Neural cell (in vitro differentiated cells): ENCODE data around the gene DLG2. TPM values are rescaled to one million over a fixed set of nuclear protein-coding genes. Genes with fewer than 3 reads are reported as not detected.

ENCODE experiments used
- H2AFZ ChIP-seq: fragments of 200-600, 300-800 bp; sonication (generic), shearing (Covaris generic); 2 replicates; pipeline ENCODE4 v1.6.0; 2014; ENCODE audit warnings: low read depth, mild to moderate bottlenecking, antibody characterized with exemption, low read length, moderate library complexity
- H3F3A ChIP-seq: fragments of 200-600 bp; shearing (Covaris generic); 2 replicates; pipeline ENCODE4 v1.6.1; 2016; ENCODE audit warnings: mild to moderate bottlenecking, moderate library complexity, mixed read lengths, antibody characterized with exemption, low read length; ENCODE audit not compliant: insufficient read depth, poor library complexity, severe bottlenecking
- H3K27ac ChIP-seq: fragments of 200-600, 300-800 bp; sonication (generic), shearing (Covaris generic); 2 replicates; pipeline ENCODE4 v1.5.1; 2014; ENCODE audit warnings: mild to moderate bottlenecking, low read length, moderate library complexity
- H3K27me3 ChIP-seq: fragments of 300-800, 200-600 bp; sonication (generic), shearing (Covaris generic); 2 replicates; pipeline ENCODE4 v1.6.0; 2014; ENCODE audit warnings: mild to moderate bottlenecking, low read depth, low read length, moderate library complexity; ENCODE audit not compliant: insufficient read depth
- H3K36me3 ChIP-seq: fragments of 300-800, 200-600 bp; sonication (generic), shearing (Covaris generic); 2 replicates; pipeline ENCODE4 v1.5.1; 2014; ENCODE audit warnings: mild to moderate bottlenecking, antibody characterized with exemption, low read length, moderate library complexity; ENCODE audit not compliant: insufficient read depth
- H3K4me2 ChIP-seq: fragments of 300-800, 200-600 bp; sonication (generic), shearing (Covaris generic); 2 replicates; pipeline ENCODE4 v1.6.0; 2014; ENCODE audit warnings: mild to moderate bottlenecking, low read length
- H3K4me3 ChIP-seq: fragments of 300-800, 200-600 bp; sonication (generic), shearing (Covaris generic); 2 replicates; pipeline ENCODE4 v1.5.1; 2014; ENCODE audit warnings: mild to moderate bottlenecking, low read length, moderate library complexity
- H3K79me2 ChIP-seq: fragments of 200-600 bp; shearing (Covaris generic); replicated peaks from 2 replicates; pipeline ENCODE4 v1.6.0; 2014; ENCODE audit warnings: mild to moderate bottlenecking, low read length, moderate library complexity; ENCODE audit not compliant: insufficient read depth
- H3K9ac ChIP-seq: fragments of 300-800, 200-600 bp; sonication (generic), shearing (Covaris generic); 2 replicates; pipeline ENCODE4 v1.6.1; 2016; ENCODE audit warnings: mild to moderate bottlenecking, low read length, mixed read lengths
- H3K9me2 ChIP-seq: fragments of 200-600 bp; shearing (Covaris generic); 2 replicates; pipeline ENCODE4 v1.6.1; 2016; ENCODE audit warnings: mild to moderate bottlenecking, low read length, mixed read lengths; ENCODE audit not compliant: insufficient read depth
- H3K9me3 ChIP-seq: fragments of 200-600, 300-800 bp; sonication (generic), shearing (Covaris generic); 2 replicates; pipeline ENCODE4 v1.6.1; 2016; ENCODE audit warnings: mild to moderate bottlenecking, mixed run types, low read length, moderate library complexity, mixed read lengths
- H4K20me1 ChIP-seq: fragments of 200-600 bp; shearing (Covaris generic); 2 replicates; pipeline ENCODE4 v1.6.1; 2016; ENCODE audit warnings: mild to moderate bottlenecking, mixed run types; ENCODE audit not compliant: insufficient read depth
- EP300 ChIP-seq: fragments of 450-650 bp; conservative IDR thresholded peaks from 2 replicates; pipeline ENCODE4 v1.6.1; 2014; ENCODE audit warnings: antibody characterized with exemption, mild to moderate bottlenecking, moderate library complexity; ENCODE audit not compliant: poor library complexity, severe bottlenecking
- EZH2 ChIP-seq: fragments of 200-600, 300-800 bp; shearing (Covaris generic), sonication (generic); IDR thresholded peaks from 2 replicates; pipeline ENCODE4 v1.6.1; 2014; ENCODE audit warnings: antibody characterized with exemption, low read length, borderline replicate concordance, mild to moderate bottlenecking; ENCODE audit not compliant: insufficient read depth, poor library complexity, severe bottlenecking
- MXI1 ChIP-seq: fragments of 450-650 bp; conservative IDR thresholded peaks from 2 replicates; pipeline ENCODE4 v1.6.1; 2014; ENCODE audit warnings: antibody characterized with exemption, mild to moderate bottlenecking; ENCODE audit not compliant: poor library complexity, severe bottlenecking
- POLR2AphosphoS5 ChIP-seq: IDR thresholded peaks from 2 replicates; pipeline ENCODE4 v1.6.1; 2012
- RAD21 ChIP-seq: fragments of 450-650 bp; conservative IDR thresholded peaks from 2 replicates; pipeline ENCODE4 v1.6.1; 2014; ENCODE audit warnings: antibody characterized with exemption, mild to moderate bottlenecking, moderate library complexity
- SMC3 ChIP-seq: fragments of 450-650 bp; conservative IDR thresholded peaks from 2 replicates; pipeline ENCODE4 v1.6.1; 2014; ENCODE audit warnings: antibody characterized with exemption, mild to moderate bottlenecking, moderate library complexity; ENCODE audit not compliant: poor library complexity
- TAF1 ChIP-seq: IDR thresholded peaks from 2 replicates; pipeline ENCODE4 v1.6.1; 2012; ENCODE audit warnings: low read depth
- polyA plus RNA-seq: library from polyadenylated mRNA; depleted of rRNA; stranded (reverse); fragments of >200 nt; gene quantifications from 2 replicates; pipeline ENCODE4 v1.2.3, GENCODE V29; 2014
- TF ChIP-seq, protein P1 (sequence below): fragments of 450-650 bp; IDR thresholded peaks from 2 replicates; pipeline ENCODE4 v1.5.1; 2014; ENCODE audit warnings: antibody characterized with exemption, mild to moderate bottlenecking, moderate library complexity; ENCODE audit not compliant: poor library complexity, severe bottlenecking
- TF ChIP-seq, protein P2 (sequence below): IDR thresholded peaks from 2 replicates; pipeline ENCODE4 v1.6.1; 2012; ENCODE audit warnings: borderline replicate concordance

Gene DLG2
- polyA plus RNA-seq, 1 donor from 2014 or later, result 179 TPM

DNA sequence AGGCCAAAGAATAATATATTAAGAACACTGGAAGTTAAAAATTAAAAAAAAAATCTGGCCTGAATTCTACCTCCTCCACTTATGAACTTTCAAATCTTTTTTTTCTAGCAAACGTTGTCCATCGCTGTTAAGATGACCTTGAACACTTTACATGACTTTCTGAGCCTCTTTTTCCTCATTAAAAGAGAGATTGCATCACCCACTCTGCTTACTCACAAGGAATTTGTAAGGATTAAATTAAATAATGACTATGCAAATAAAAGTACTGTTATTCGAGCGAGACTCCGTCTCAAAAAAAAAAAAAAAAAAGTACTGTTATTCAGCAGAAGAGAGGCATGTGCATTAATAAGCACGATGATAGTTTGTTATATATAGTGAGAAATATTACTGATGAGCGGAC is 2055.8 kb downstream of the DLG2 start:
- no peak overlapping the region for H2AFZ ChIP-seq
- H3K27me3 ChIP-seq, result no peaks in the 10 kb centered on the region
- H3K4me3 ChIP-seq, result no peak overlapping the region
- H3K27ac ChIP-seq, result peak overlapping the region; percentile 96
- no peak overlapping the region for H3K4me2 ChIP-seq
- no peak for TF ChIP-seq EZH2
- no peak for TF ChIP-seq RAD21
- no peak for TF ChIP-seq POLR2AphosphoS5
- no peak for TF ChIP-seq SMC3
- TF ChIP-seq, protein P1, sequence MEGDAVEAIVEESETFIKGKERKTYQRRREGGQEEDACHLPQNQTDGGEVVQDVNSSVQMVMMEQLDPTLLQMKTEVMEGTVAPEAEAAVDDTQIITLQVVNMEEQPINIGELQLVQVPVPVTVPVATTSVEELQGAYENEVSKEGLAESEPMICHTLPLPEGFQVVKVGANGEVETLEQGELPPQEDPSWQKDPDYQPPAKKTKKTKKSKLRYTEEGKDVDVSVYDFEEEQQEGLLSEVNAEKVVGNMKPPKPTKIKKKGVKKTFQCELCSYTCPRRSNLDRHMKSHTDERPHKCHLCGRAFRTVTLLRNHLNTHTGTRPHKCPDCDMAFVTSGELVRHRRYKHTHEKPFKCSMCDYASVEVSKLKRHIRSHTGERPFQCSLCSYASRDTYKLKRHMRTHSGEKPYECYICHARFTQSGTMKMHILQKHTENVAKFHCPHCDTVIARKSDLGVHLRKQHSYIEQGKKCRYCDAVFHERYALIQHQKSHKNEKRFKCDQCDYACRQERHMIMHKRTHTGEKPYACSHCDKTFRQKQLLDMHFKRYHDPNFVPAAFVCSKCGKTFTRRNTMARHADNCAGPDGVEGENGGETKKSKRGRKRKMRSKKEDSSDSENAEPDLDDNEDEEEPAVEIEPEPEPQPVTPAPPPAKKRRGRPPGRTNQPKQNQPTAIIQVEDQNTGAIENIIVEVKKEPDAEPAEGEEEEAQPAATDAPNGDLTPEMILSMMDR, result no peak
- no peak for TF ChIP-seq MXI1
- no peak for TF ChIP-seq EP300
- TF ChIP-seq, protein P2, sequence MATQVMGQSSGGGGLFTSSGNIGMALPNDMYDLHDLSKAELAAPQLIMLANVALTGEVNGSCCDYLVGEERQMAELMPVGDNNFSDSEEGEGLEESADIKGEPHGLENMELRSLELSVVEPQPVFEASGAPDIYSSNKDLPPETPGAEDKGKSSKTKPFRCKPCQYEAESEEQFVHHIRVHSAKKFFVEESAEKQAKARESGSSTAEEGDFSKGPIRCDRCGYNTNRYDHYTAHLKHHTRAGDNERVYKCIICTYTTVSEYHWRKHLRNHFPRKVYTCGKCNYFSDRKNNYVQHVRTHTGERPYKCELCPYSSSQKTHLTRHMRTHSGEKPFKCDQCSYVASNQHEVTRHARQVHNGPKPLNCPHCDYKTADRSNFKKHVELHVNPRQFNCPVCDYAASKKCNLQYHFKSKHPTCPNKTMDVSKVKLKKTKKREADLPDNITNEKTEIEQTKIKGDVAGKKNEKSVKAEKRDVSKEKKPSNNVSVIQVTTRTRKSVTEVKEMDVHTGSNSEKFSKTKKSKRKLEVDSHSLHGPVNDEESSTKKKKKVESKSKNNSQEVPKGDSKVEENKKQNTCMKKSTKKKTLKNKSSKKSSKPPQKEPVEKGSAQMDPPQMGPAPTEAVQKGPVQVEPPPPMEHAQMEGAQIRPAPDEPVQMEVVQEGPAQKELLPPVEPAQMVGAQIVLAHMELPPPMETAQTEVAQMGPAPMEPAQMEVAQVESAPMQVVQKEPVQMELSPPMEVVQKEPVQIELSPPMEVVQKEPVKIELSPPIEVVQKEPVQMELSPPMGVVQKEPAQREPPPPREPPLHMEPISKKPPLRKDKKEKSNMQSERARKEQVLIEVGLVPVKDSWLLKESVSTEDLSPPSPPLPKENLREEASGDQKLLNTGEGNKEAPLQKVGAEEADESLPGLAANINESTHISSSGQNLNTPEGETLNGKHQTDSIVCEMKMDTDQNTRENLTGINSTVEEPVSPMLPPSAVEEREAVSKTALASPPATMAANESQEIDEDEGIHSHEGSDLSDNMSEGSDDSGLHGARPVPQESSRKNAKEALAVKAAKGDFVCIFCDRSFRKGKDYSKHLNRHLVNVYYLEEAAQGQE, result no peak
- no peak for TF ChIP-seq TAF1
- no peaks in the 10 kb centered on the region for H3K9me2 ChIP-seq
- H3K36me3 ChIP-seq, result no peaks in the 10 kb centered on the region
- no peaks in the 10 kb centered on the region for H3K9me3 ChIP-seq
- no peaks in the 10 kb centered on the region for H4K20me1 ChIP-seq
- H3F3A ChIP-seq, result no peaks in the 10 kb centered on the region
- H3K79me2 ChIP-seq, result peaks cover 29% of the 10 kb centered on the region
- no peak overlapping the region for H3K9ac ChIP-seq

DNA sequence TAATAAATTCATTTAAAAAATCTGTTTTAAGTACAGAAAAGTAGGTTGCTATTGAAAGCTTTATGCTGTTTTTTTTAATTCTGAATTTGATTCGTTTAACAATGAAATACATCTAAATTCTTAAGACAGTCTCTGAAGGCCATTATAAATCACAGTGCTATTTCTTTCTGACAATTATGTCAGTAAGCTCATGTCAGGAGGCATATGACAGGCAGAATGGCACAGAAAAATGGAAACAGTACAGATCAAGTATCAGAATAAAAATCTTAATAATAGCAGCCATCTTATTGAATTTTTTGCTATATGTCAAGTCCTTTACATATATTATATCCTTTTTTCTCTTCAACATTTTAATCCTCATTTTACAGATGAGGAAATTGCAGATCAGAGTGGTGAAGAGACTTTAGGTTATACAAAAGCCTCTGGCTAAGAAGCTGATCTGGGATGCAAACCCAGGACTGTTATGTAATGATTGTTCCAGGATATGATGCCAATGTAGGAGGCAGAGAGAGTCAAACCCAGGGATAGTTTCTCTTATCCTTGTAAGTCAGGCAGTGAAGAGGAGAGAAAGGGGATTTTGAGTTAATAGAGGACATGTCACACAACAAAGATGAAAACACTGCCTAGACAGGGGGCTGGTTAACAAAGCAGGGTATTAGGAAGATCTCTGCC is 2057.9 kb downstream of the DLG2 start:
- Histone ChIP-seq H3K36me3 (no peaks in the 10 kb centered on the region), H3K79me2 (peaks cover 18% of the 10 kb centered on the region), H3K27me3 (no peaks in the 10 kb centered on the region), H4K20me1 (no peaks in the 10 kb centered on the region), H3K9me2 (no peaks in the 10 kb centered on the region), H3F3A (no peaks in the 10 kb centered on the region), H3K9ac (peak overlapping the region; percentile 64), H2AFZ (no peak overlapping the region), H3K27ac (peak overlapping the region; percentile 96), H3K4me2 (peak overlapping the region; percentile 50), H3K4me3 (peak overlapping the region; percentile 47), H3K9me3 (no peaks in the 10 kb centered on the region)
- peak; percentile 64 for TF ChIP-seq POLR2AphosphoS5
- no peak for TF ChIP-seq EZH2
- TF ChIP-seq, protein P2, result peak; percentile 8
- TF ChIP-seq EP300, result peak; percentile 93
